GM12875 (cell line): ENCODE results near the gene HTRA1.

Experiments
- H3K4me3 ChIP-seq: one replicate; pipeline ENCODE4 v1.5.1; 2011; ENCODE audit warnings: low read depth, low read length, control low read depth
- TF ChIP-seq, protein P1 (sequence below): IDR thresholded peaks from 2 replicates; pipeline ENCODE4 v1.5.1; 2011; ENCODE audit warnings: low read depth, mild to moderate bottlenecking, control low read depth, inconsistent platforms, low read length, moderate library complexity, borderline replicate concordance; ENCODE audit not compliant: insufficient read depth

The HTRA1 gene

DNA sequence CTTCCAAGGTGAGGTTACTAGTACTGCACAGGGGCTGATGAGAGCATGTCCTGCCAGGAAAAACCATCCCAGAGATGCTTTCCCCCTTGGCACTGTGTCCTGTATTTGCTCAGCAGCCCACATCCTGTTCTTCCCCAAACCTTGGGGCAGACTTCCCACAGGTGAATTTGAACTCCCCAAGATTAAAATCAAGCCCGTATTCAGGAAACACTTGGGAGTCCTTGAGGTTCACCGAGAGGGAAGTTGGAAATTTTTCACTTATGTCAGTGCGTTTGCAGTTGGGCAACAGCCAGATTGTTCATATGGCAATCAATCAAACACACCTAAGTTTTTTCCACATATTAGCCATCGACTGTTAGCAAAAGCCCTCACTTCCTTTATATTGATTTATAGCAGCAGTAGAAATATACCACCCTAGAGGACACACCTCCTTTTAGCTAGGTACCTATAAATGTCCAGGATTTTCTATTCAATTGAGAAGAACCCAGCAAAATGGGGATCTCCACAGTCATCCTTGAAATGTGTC is 99.0 kb downstream of the HTRA1 start, which contains the start of gene DMBT1:
DMBT1 (plus strand) TSS at position 476 of the 526 bp plus-strand sequence; CDS start at position 493, 17 bp downstream.
- TF ChIP-seq, protein P1, sequence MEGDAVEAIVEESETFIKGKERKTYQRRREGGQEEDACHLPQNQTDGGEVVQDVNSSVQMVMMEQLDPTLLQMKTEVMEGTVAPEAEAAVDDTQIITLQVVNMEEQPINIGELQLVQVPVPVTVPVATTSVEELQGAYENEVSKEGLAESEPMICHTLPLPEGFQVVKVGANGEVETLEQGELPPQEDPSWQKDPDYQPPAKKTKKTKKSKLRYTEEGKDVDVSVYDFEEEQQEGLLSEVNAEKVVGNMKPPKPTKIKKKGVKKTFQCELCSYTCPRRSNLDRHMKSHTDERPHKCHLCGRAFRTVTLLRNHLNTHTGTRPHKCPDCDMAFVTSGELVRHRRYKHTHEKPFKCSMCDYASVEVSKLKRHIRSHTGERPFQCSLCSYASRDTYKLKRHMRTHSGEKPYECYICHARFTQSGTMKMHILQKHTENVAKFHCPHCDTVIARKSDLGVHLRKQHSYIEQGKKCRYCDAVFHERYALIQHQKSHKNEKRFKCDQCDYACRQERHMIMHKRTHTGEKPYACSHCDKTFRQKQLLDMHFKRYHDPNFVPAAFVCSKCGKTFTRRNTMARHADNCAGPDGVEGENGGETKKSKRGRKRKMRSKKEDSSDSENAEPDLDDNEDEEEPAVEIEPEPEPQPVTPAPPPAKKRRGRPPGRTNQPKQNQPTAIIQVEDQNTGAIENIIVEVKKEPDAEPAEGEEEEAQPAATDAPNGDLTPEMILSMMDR = no peak
- no peak within 1 kb of the TSS for H3K4me3 ChIP-seq

DNA sequence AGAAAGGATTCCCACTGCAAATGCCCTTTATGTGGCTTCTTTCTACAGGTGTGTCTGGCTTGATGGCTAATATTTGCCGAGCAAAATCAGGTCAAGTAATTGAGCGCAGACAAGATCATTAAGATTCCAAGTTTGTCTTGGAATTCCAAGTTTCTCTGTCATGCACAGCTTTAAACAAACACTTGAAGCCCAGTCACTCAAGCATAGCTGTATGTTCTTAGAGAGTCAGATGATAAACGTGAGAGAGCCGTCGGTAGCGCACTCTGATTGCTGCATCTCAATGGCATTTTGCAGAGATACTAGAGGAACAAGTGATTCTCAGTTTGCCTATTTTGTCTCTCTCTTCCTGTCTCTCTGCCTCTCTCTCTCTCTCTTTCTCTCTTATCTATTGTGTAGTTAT is 99.9 kb downstream of the HTRA1 start:
- H3K4me3 ChIP-seq = no peak overlapping the region
- TF ChIP-seq, protein P1 = no peak

DNA sequence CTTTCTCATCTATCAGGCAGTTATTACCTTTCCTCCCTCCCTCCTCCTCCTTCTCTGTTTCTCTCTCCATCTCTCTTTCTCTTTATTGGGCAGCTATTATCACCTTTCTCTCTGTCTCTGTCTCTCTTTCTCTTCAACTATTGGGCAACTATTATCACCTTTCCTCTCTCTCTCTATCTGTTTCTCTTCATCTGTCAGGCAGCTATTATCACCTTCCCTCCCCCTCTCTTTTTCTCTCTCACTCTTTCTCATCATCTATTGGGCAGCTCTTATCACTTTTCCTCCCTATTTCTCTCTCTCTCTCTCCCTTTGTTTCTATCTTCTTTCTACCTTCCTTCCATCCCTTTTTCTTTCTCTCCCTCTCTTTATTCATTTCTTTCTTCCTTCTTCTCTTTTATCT is 100.4 kb downstream of the HTRA1 start:
- TF ChIP-seq, protein P1 = no peak
- H3K4me3 ChIP-seq = no peak overlapping the region
